ENCODE data around the gene ABCB8. TPM values are rescaled to one million over a fixed set of nuclear protein-coding genes. Genes with fewer than 3 reads are reported as not detected.
A peak's percentile ranks its signal among the peaks of the same experiment; 100 is the strongest.
"Not testable (repeated sequence)": the region's sequence is repeated elsewhere in the genome, so short reads cannot be mapped to it uniquely, and the experiment has no call there.

ABCB8 gene
- total RNA-seq, 2 donors from 2014 or later, result 35.9 to 37.2 TPM

- peaks cover 53% of the 10 kb centered on the region for H3K27me3 Mint-ChIP-seq (ENCODE audit: insufficient read depth)
- WGBS, 2 experiments (ENCODE audit: insufficient coverage in 1 of 2, insufficient read length in 1 of 2), result 81 to 88% methylated on average over 4 of the region's 4 CpGs
- no peaks in the 10 kb centered on the region for H3K36me3 Mint-ChIP-seq (ENCODE audit: low read depth)
- no peak within 1 kb of the TSS for H3K4me3 ChIP-seq (ENCODE audit: low read length)
- no peak within 1 kb of the TSS for H3K4me3 Mint-ChIP-seq
- no peaks in the 10 kb centered on the region for H3K9me3 Mint-ChIP-seq
- no peaks in the 10 kb centered on the region for H3K9me3 ChIP-seq (ENCODE audit: control insufficient read depth, low read length)
- no peak within 1 kb of the TSS for H3K27ac ChIP-seq (ENCODE audit: low read depth, low read length)
- DNase-seq, result no peak
- peaks cover 37% of the 10 kb centered on the region for H3K4me1 Mint-ChIP-seq
- H3K4me1 ChIP-seq (ENCODE audit: control insufficient read depth, insufficient read depth, low read length), result peaks cover 9% of the 10 kb centered on the region
- TF ChIP-seq, protein P1, sequence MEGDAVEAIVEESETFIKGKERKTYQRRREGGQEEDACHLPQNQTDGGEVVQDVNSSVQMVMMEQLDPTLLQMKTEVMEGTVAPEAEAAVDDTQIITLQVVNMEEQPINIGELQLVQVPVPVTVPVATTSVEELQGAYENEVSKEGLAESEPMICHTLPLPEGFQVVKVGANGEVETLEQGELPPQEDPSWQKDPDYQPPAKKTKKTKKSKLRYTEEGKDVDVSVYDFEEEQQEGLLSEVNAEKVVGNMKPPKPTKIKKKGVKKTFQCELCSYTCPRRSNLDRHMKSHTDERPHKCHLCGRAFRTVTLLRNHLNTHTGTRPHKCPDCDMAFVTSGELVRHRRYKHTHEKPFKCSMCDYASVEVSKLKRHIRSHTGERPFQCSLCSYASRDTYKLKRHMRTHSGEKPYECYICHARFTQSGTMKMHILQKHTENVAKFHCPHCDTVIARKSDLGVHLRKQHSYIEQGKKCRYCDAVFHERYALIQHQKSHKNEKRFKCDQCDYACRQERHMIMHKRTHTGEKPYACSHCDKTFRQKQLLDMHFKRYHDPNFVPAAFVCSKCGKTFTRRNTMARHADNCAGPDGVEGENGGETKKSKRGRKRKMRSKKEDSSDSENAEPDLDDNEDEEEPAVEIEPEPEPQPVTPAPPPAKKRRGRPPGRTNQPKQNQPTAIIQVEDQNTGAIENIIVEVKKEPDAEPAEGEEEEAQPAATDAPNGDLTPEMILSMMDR (conservative IDR thresholded peaks at IDR 0.05), result no peak
- no peak within 1 kb of the TSS for H3K9ac ChIP-seq (ENCODE audit: extremely low read depth, low read length, poor library complexity, severe bottlenecking)
- H3K36me3 ChIP-seq (ENCODE audit: control insufficient read depth, insufficient read depth, low read length), result no peaks in the 10 kb centered on the region
- H3K27ac Mint-ChIP-seq, result no peak within 1 kb of the TSS
- H3K27me3 ChIP-seq (ENCODE audit: control insufficient read depth, insufficient read depth, low read length, poor library complexity, severe bottlenecking), result peaks cover 16% of the 10 kb centered on the region
These were observed 3.7 kb upstream of the ABCB8 start, which contains the start of gene ATG9B for GRCh38 chr7:151024435-151025056. ATG9B (minus strand) TSS chr7:151024494; CDS start chr7:151024423, 71 bp downstream.

- Histone ChIP-seq H3K27me3 (ENCODE audit: control insufficient read depth, insufficient read depth, low read length, poor library complexity, severe bottlenecking) (peaks cover under 1% of the 10 kb centered on the region), H3K4me1 (ENCODE audit: control insufficient read depth, insufficient read depth, low read length) (peaks cover 9% of the 10 kb centered on the region), H3K9ac (ENCODE audit: extremely low read depth, low read length, poor library complexity, severe bottlenecking) (no peak overlapping the region), H3K4me3 (ENCODE audit: low read length) (peak overlapping the region; percentile 3), H3K36me3 (ENCODE audit: control insufficient read depth, insufficient read depth, low read length) (no peaks in the 10 kb centered on the region), H3K27ac (ENCODE audit: low read depth, low read length) (no peak overlapping the region), H3K9me3 (ENCODE audit: control insufficient read depth, low read length) (no peaks in the 10 kb centered on the region)
- Mint-ChIP-seq H3K27me3 (ENCODE audit: insufficient read depth) (peaks cover 38% of the 10 kb centered on the region), H3K4me1 (peaks cover 27% of the 10 kb centered on the region), H3K9me3 (no peaks in the 10 kb centered on the region), H3K4me3 (no peak overlapping the region), H3K36me3 (ENCODE audit: low read depth) (no peaks in the 10 kb centered on the region), H3K27ac (peak overlapping the region; percentile 99)
- DNase-seq, result no peak
- TF ChIP-seq, protein P1 (conservative IDR thresholded peaks at IDR 0.05), result no peak
- 93 to 95% methylated on average over 2 to 4 of the region's 4 CpGs for WGBS, 2 experiments (ENCODE audit: insufficient coverage in 1 of 2, insufficient read length in 1 of 2)
These were observed 2.2 kb upstream of the ABCB8 start for GRCh38 chr7:151025924-151026671.

GRCh38 chr7:151026771-151027727 lies 1.2 kb upstream of the ABCB8 start:
- 27 to 40% methylated on average over 12 to 19 of the region's 19 CpGs for WGBS, 2 experiments (ENCODE audit: insufficient coverage in 1 of 2, insufficient read length in 1 of 2)
- Mint-ChIP-seq H3K27ac (peak overlapping the region; percentile 99), H3K4me3 (peak overlapping the region; percentile 86), H3K27me3 (ENCODE audit: insufficient read depth) (peaks cover 28% of the 10 kb centered on the region), H3K4me1 (peaks cover 27% of the 10 kb centered on the region)
- H3K9me3 ChIP-seq (ENCODE audit: control insufficient read depth, low read length); H3K27me3 ChIP-seq (ENCODE audit: control insufficient read depth, insufficient read depth, low read length, poor library complexity, severe bottlenecking); H3K27ac ChIP-seq (ENCODE audit: low read depth, low read length); H3K4me1 ChIP-seq (ENCODE audit: control insufficient read depth, insufficient read depth, low read length); H3K9me3 Mint-ChIP-seq; H3K36me3 Mint-ChIP-seq (ENCODE audit: low read depth); H3K36me3 ChIP-seq (ENCODE audit: control insufficient read depth, insufficient read depth, low read length): not testable (repeated sequence)
- Histone ChIP-seq H3K4me3 (ENCODE audit: low read length) (peak overlapping the region; percentile 93), H3K9ac (ENCODE audit: extremely low read depth, low read length, poor library complexity, severe bottlenecking) (peak overlapping the region; percentile 83)
- DNase-seq, result peak; percentile 73

- peak overlapping the region; percentile 93 for H3K4me3 ChIP-seq (ENCODE audit: low read length)
- H3K27ac Mint-ChIP-seq, result peak overlapping the region; percentile 99
- H3K4me1 Mint-ChIP-seq, result peaks cover 27% of the 10 kb centered on the region
- peak overlapping the region; percentile 83 for H3K9ac ChIP-seq (ENCODE audit: extremely low read depth, low read length, poor library complexity, severe bottlenecking)
- H3K27me3 Mint-ChIP-seq (ENCODE audit: insufficient read depth), result peaks cover 27% of the 10 kb centered on the region
- DNase-seq; H3K36me3 Mint-ChIP-seq (ENCODE audit: low read depth); H3K27me3 ChIP-seq (ENCODE audit: control insufficient read depth, insufficient read depth, low read length, poor library complexity, severe bottlenecking); H3K9me3 Mint-ChIP-seq; H3K36me3 ChIP-seq (ENCODE audit: control insufficient read depth, insufficient read depth, low read length); H3K4me1 ChIP-seq (ENCODE audit: control insufficient read depth, insufficient read depth, low read length); H3K9me3 ChIP-seq (ENCODE audit: control insufficient read depth, low read length): not testable (repeated sequence)
- peak overlapping the region; percentile 86 for H3K4me3 Mint-ChIP-seq
- WGBS, 2 experiments (ENCODE audit: insufficient coverage in 1 of 2, insufficient read length in 1 of 2), result 8 to 17% methylated on average over 5 to 16 of the region's 16 CpGs
- peak overlapping the region; percentile 42 for H3K27ac ChIP-seq (ENCODE audit: low read depth, low read length)
These were observed 521 bp upstream of the ABCB8 start for GRCh38 chr7:151027728-151028130.
